GM18951 (cell line): ENCODE measurements around the gene TFR2.

Experiments
- POLR2A ChIP-seq: IDR thresholded peaks from 4 replicates; pipeline ENCODE4 v1.6.1; 2011; ENCODE audit warnings: mild to moderate bottlenecking; ENCODE audit not compliant: insufficient read length, insufficient read depth; ENCODE audit errors: extremely low read depth
- in situ Hi-C: fragments of 300-500 bp; cut with MboI; formaldehyde crosslinking; loops from one replicate; pipeline ENCODE4 v1.12.0; 2022; ENCODE audit warnings: low sequenced_read_pairs, mixed read lengths, inconsistent platforms; ENCODE audit not compliant: unreplicated experiment

The TFR2 gene

DNA sequence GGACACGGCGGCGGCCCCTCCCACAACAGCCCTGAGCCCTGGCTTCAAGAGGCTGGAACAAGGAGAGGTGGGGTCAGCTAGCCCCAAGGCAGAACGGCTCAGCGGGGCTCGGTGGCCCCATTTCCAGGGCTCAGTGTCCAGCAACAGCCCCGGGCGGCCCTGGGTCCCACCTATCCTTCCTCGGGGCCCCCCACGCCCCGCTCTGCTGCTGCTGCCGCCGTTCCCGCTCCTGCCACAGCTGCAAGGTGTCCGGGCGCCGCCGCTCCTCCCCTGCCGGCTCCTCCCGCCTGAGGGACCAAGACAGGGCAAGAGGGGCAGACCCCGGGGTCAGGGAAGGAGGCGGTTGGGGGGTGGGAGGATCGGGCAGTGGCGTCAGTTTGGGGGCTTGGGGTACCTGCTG is 64.2 kb downstream of the TFR2 start:
- in situ Hi-C loops, result no loop called here
- TF ChIP-seq POLR2A, result no peak

DNA sequence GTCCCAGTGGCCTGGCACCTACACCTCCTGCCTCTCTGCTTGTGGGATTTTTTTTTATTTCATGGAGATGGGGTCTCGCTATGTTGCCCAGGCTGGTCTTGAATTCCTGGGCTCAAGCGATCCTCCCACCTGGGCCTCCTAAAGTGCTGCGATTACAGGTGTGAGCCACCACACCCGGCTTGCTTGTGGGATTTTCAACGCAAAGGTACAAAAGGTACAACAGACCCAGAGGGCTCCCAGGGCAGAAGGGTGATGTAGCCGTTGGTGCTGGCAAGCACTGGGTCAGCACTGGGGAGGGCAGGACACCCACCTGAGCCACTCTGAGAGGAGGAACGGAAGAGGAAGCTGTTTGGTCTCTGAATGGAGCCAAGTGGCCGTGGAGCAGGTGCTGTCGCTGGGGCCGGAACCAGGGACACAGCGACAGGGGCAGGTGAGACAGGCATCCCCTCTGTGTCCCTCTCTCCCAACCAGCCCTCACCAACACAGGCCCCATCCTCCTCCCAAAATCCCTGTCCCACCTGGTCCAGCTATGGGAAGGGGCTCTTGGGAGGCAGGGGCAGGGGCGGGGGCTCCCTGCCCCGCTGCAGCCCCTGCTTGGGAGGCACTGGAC is 64.9 kb downstream of the TFR2 start:
- in situ Hi-C loops, result no loop called here
- no peak for TF ChIP-seq POLR2A

- TF ChIP-seq POLR2A, result no peak
- in situ Hi-C loops, result no loop called here
These were observed 65.5 kb downstream of the TFR2 start for GRCh38 chr7:100575746-100576383.

DNA sequence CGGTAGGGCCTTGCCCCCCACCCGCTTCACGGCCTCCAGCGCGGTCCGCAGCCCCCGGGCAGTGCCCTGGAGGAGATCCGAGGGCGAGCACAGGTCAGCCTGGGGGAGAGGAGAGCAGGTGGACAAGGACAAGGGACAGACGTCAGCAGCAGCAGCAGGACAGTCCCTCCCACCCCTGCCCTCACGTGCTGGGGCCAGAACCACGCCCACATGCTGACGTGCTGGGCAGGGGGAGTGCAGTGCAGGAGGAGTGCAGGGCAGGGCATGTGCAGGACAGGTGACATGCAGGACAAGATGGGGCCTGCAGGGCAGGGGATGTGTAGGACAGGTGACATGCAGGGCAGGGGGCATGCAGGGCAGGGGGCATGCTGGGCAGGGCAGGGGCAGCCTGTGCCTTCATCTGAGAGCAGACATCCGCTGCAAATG is 66.1 kb downstream of the TFR2 start:
- in situ Hi-C loops, result no loop called here
- TF ChIP-seq POLR2A, result no peak

DNA sequence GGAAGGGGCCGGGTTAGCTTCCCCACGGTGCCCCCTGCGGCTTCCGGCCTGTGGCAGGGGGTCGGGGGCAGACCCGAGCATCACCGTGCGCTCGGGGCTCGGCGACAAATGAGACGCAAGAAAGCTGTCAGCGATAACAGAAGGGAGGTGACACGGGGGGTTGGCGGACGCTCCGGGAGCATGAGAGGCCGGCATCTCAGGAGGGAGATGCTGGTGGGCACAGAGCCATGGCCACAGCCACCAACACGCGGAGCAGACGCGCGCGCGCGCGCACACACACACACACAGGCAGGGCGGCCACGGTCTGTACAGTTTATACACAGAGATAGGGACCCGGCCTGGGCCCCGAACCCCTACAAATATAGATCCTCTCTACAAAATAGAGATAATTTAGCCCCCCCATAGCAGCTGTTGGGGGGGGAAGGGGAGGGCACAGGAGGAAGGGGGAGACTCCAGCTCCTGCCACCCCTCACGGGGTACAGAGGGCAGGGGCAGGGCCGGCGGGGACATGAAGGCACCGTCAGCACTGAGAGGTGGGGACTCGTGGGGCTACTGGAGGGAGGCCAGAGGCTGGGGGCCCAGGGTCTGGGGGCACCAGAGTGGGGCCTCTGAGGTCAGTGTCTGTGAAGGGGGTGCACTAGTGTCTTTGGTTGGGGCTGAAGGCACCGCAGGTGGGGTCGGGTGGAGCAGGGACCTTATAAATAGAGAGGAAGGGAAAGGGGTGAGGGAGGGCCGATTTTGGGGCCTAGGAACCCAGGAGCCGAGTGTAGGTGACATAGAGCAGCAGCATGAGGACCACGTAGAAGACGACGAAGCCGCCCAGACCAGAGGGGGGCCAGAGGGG is 66.8 kb downstream of the TFR2 start:
- no peak for TF ChIP-seq POLR2A
- in situ Hi-C loops, result no loop called here

DNA sequence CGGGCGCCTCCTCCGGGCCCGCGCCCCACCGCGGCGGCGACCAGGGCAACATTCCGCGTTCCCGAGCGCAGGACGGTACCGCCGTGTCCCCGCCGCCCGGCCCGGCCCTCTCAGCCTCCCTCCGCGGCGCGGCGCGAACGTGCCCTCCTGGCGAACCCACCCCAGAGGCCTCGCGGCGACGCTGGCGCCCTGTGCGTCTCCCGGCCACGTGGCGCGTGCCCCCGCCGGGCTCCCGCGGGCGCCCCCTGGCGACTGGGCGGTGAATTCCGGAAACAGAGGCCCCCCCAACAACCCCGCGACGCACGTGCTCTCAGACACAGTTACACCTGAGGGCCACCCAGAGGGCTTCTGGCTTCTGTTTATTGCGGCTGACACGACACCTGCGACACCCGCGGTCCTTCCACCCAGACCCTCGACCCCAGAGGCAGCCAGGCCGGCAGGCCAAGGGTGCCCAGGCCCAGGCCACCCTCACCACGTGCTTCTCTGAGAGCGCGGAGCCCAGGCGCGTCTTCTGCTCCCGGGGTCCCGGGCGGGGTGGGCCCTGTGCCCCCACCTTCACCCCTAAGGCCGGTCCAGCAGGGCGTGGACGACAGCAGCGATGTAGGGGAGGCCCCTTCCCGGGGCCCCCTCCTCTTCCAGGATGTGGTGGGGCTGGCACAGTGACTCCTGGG is 67.5 kb downstream of the TFR2 start, which contains the start of gene SAP25:
Gene SAP25 (minus strand): TSS at position 210 of the 671 bp plus-strand sequence. CDS start 158 bp downstream, at position 52.
- no peak for TF ChIP-seq POLR2A
- in situ Hi-C loops, result no loop called here

GRCh38 chr7:100572949-100573675 is 68.2 kb downstream of the TFR2 start:
- in situ Hi-C loops, result no loop called here
- no peak for TF ChIP-seq POLR2A

DNA sequence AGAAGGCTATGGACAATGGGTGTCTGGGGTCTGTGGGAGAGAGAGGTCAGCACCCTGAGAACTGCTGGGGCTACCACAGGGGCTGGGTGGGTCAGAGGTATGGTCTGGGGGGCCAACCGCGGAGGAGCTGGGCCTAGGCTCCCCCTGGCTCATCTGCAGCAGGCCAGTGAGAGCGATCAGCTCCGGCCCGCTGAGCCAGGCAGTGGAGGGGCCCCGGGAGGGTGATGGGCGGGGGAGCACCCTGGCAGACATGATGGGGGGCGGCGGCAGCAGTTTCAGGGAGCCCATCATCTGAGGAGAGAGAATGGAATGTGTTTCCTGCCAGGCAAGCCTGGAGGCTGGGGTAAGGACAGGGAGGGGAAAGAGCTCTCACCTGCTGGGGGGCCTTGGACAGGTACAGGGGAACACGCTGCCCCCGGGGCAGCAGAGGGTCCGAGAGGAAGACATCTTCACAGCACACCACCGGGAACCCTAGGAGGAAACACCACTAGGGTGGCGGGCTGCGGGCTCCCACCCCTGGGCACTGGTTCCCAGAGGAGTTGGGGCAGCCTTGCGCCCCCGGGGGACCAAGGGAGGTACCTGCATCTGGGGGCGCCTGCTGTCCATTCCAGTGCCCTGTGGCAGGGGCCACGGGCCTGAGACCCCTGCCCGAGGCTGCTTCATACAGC is 68.9 kb downstream of the TFR2 start:
- in situ Hi-C loops, result no loop called here
- TF ChIP-seq POLR2A, result no peak

- TF ChIP-seq POLR2A, result no peak
- in situ Hi-C loops, result no loop called here
These were observed 69.6 kb downstream of the TFR2 start for GRCh38 chr7:100571829-100572116.

GRCh38 chr7:100570954-100571828 is 70.2 kb downstream of the TFR2 start:
- TF ChIP-seq POLR2A, result no peak
- in situ Hi-C loops, result no loop called here
